Adrenal gland (tissue), 5 donors: ENCODE data around the gene LFNG.

ENCODE experiments used
- POLR2A ChIP-seq, 2 donors: fragments of 450-650 bp; IDR thresholded peaks; one replicate each; pipeline ENCODE4 v1.6.1; 2017; ENCODE audit warnings: antibody characterized with exemption in 2 of 2, mild to moderate bottlenecking in 2 of 2, moderate library complexity in 1 of 2
- TF ChIP-seq, protein P1 (sequence below), 6 experiments: fragments of 450-650 bp in 4 of 6; fragments of 200-600 bp in 2 of 6; sonication (generic) in 1 of 6; IDR thresholded peaks; 1 replicate in 5 of 6; 2 replicates in 1 of 6; pipeline versions ENCODE4 v1.5.1 to v1.8.0; 2016 to 2021; ENCODE audit warnings: antibody characterized with exemption in 6 of 6, mild to moderate bottlenecking in 2 of 6, moderate library complexity in 1 of 6
- donor health status: DM: no; HTN: no; CAD: no.

DNA sequence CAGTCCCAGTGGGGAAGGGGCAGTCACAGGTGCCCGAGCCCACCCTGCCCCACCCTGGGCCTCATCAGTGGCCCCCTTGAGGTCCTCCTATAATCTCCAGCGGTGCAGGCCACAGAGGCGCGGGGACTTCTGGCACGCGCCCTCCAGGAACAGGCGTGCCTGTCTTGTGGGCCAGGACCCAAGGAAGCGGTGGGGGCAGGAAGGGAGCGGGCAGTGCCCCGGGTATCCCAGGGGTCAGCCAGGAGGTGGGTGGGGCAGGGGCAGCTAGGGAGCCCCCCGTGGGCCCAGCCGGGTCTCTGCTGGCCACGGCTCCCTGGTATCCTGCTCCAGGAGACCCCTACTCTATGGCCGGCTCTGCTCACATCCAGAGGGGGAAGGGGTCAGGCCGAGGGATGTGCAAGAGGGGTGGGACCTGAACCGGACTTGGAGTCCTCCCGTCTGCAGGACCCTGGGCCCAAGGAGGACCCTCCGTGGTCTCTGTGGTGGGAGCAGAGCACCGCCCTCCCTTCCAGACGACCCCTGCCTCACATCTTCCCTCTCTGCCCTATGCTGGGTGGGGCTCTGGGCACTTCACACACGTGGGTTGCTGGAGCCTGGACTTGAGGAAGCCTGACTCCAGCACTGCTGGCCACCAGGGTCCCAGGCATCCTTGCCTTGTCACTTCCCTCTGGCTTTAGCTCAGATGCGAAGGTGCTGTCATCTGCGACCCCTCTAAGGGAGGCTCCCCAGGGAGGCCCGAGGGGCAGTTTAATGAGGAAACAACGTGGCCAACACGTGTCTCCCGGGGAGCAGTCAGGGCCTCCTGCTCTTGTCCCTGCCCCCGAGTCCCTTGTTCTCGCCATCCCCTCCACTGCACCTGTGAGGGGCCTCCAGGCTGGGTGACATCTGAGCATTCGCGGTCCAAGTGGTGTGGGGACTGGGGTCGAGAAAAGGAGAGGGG is 25.1 kb upstream of the LFNG start:
- TF ChIP-seq, protein P1, sequence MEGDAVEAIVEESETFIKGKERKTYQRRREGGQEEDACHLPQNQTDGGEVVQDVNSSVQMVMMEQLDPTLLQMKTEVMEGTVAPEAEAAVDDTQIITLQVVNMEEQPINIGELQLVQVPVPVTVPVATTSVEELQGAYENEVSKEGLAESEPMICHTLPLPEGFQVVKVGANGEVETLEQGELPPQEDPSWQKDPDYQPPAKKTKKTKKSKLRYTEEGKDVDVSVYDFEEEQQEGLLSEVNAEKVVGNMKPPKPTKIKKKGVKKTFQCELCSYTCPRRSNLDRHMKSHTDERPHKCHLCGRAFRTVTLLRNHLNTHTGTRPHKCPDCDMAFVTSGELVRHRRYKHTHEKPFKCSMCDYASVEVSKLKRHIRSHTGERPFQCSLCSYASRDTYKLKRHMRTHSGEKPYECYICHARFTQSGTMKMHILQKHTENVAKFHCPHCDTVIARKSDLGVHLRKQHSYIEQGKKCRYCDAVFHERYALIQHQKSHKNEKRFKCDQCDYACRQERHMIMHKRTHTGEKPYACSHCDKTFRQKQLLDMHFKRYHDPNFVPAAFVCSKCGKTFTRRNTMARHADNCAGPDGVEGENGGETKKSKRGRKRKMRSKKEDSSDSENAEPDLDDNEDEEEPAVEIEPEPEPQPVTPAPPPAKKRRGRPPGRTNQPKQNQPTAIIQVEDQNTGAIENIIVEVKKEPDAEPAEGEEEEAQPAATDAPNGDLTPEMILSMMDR (IDR thresholded peaks at IDR 0.05), result no peak
- TF ChIP-seq POLR2A (IDR thresholded peaks at IDR 0.05), result no peak
